NT2/D1 (cell line): ENCODE measurements around the gene MEAF6.
"Not testable (repeated sequence)": the region's sequence is repeated elsewhere in the genome, so short reads cannot be mapped to it uniquely, and the experiment has no call there.

Source experiments
- YY1 ChIP-seq: IDR thresholded peaks from 2 replicates; pipeline ENCODE4 v1.6.1; 2011; ENCODE audit not compliant: insufficient read length, insufficient read depth
- ZNF274 ChIP-seq: IDR thresholded peaks from 2 replicates; pipeline ENCODE4 v1.6.1; 2011; ENCODE audit warnings: mild to moderate bottlenecking, low read depth, low read length

- TF ChIP-seq ZNF274, YY1: not testable (repeated sequence)
Measured at GRCh38 chr1:37518929-37519328, 4.4 kb upstream of the MEAF6 start.
